Gastrocnemius medialis (tissue), 4 donors: ENCODE results near the gene FADS3.

Experiments
- CTCF ChIP-seq, 5 experiments: fragments of 450-650 bp in 3 of 5; fragments of 200-600 bp in 2 of 5; sonication (generic) in 2 of 5; IDR thresholded peaks in 4 of 5; conservative IDR thresholded peaks in 1 of 5; 1 replicate in 4 of 5; 2 replicates in 1 of 5; pipeline ENCODE4 v1.5.1; 2016 to 2019; ENCODE audit warnings: antibody characterized with exemption in 5 of 5, mild to moderate bottlenecking in 3 of 5, moderate library complexity in 3 of 5
- POLR2A ChIP-seq, 2 donors: fragments of 450-650 bp; IDR thresholded peaks; one replicate each; pipeline ENCODE4 v1.6.1; 2017; ENCODE audit warnings: antibody characterized with exemption in 2 of 2, mild to moderate bottlenecking in 2 of 2, moderate library complexity in 2 of 2

- TF ChIP-seq CTCF (IDR thresholded peaks at IDR 0.05 in 4 of 5, conservative IDR thresholded peaks at IDR 0.05 in 1 of 5) (no peak), POLR2A (IDR thresholded peaks at IDR 0.05) (no peak)
Observed at GRCh38 chr11:61853698-61854169, 37.6 kb downstream of the FADS3 start.
